Mucosa of rectum (tissue), 2 donors: Measurements from ENCODE around the gene SFTPB.
"Not testable (repeated sequence)": the region's sequence is repeated elsewhere in the genome, so short reads cannot be mapped to it uniquely, and the experiment has no call there.

Source experiments
- H3K27ac ChIP-seq, 2 donors: one replicate each; pipeline ENCODE4 v1.7.0; 2013; ENCODE audit warnings: inconsistent platforms in 2 of 2, low read depth in 2 of 2, low read length in 2 of 2
- H3K27me3 ChIP-seq, 2 donors: one replicate each; pipeline ENCODE4 v1.7.0; 2013; ENCODE audit warnings: low read length in 2 of 2; ENCODE audit not compliant: control insufficient read depth in 2 of 2, insufficient read depth in 2 of 2
- H3K36me3 ChIP-seq, 2 donors: one replicate each; pipeline ENCODE4 v1.7.0; 2013; ENCODE audit warnings: low read length in 2 of 2; ENCODE audit not compliant: control insufficient read depth in 2 of 2, insufficient read depth in 2 of 2
- H3K4me1 ChIP-seq, 2 donors: one replicate each; pipeline ENCODE4 v1.7.0; 2013; ENCODE audit warnings: low read length in 2 of 2, mild to moderate bottlenecking in 1 of 2; ENCODE audit not compliant: control insufficient read depth in 2 of 2, insufficient read depth in 2 of 2
- H3K4me3 ChIP-seq, 2 donors: one replicate each; pipeline ENCODE4 v1.7.0; 2013; ENCODE audit warnings: low read length in 2 of 2
- H3K9ac ChIP-seq, 2 donors: one replicate each; pipeline ENCODE4 v1.7.0; 2013; ENCODE audit warnings: low read length in 2 of 2, low read depth in 1 of 2, mild to moderate bottlenecking in 1 of 2
- H3K9me3 ChIP-seq, 2 donors: one replicate each; pipeline ENCODE4 v1.7.0; 2013; ENCODE audit warnings: low read length in 2 of 2; ENCODE audit not compliant: control insufficient read depth in 2 of 2
- donor health status: healthy.
- donor health status: Normal muscosa, but diverticular disease.

Gene SFTPB

GRCh38 chr2:85668009-85668856 lies at the start of gene SFTPB:
Gene SFTPB (minus strand): TSS chr2:85668199. CDS start chr2:85668183, 16 bp downstream.
- Histone ChIP-seq H3K4me3 (no peak within 1 kb of the TSS), H3K36me3 (no peaks in the 10 kb centered on the region), H3K4me1 (no peaks in the 10 kb centered on the region), H3K27me3 (no peaks in the 10 kb centered on the region), H3K27ac (no peak within 1 kb of the TSS), H3K9me3 (no peaks in the 10 kb centered on the region), H3K9ac (no peak within 1 kb of the TSS)

- no peak overlapping the region for H3K9ac ChIP-seq
- no peaks in the 10 kb centered on the region for H3K27me3 ChIP-seq
- peaks cover 4 to 5% of the 10 kb centered on the region in 2 donors for H3K4me1 ChIP-seq
- no peaks in the 10 kb centered on the region for H3K9me3 ChIP-seq
- H3K27ac ChIP-seq, result no peak overlapping the region
- H3K4me3 ChIP-seq, result no peak overlapping the region
- no peaks in the 10 kb centered on the region for H3K36me3 ChIP-seq
Measured at GRCh38 chr2:85717308-85718008, 49.5 kb upstream of the SFTPB start.

GRCh38 chr2:85716346-85716914 lies 48.4 kb upstream of the SFTPB start:
- H3K4me3 ChIP-seq, result no peak overlapping the region
- peaks cover 4 to 8% of the 10 kb centered on the region in 2 donors for H3K4me1 ChIP-seq
- H3K9ac ChIP-seq, result no peak overlapping the region
- H3K9me3 ChIP-seq, result no peaks in the 10 kb centered on the region
- no peaks in the 10 kb centered on the region for H3K27me3 ChIP-seq
- H3K27ac ChIP-seq, result no peak overlapping the region
- no peaks in the 10 kb centered on the region for H3K36me3 ChIP-seq

GRCh38 chr2:85714841-85715240 lies 46.8 kb upstream of the SFTPB start:
- H3K36me3 ChIP-seq, result no peaks in the 10 kb centered on the region
- H3K27me3 ChIP-seq, result no peaks in the 10 kb centered on the region
- H3K9ac ChIP-seq, result no peak overlapping the region
- H3K9me3 ChIP-seq, result no peaks in the 10 kb centered on the region
- H3K4me3 ChIP-seq, result no peak overlapping the region
- H3K4me1 ChIP-seq, result peaks cover 8 to 13% of the 10 kb centered on the region in 2 donors
- no peak overlapping the region for H3K27ac ChIP-seq

GRCh38 chr2:85714421-85714820 lies 46.4 kb upstream of the SFTPB start:
- H3K9ac ChIP-seq, H3K4me3 ChIP-seq, H3K9me3 ChIP-seq, H3K27ac ChIP-seq, H3K36me3 ChIP-seq, H3K27me3 ChIP-seq: not testable (repeated sequence)
- H3K4me1 ChIP-seq, result peaks cover 8 to 13% of the 10 kb centered on the region in 2 donors

- Histone ChIP-seq H3K27me3 (no peaks in the 10 kb centered on the region), H3K9me3 (no peaks in the 10 kb centered on the region), H3K9ac (no peak overlapping the region), H3K36me3 (no peaks in the 10 kb centered on the region), H3K27ac (no peak overlapping the region), H3K4me3 (no peak overlapping the region), H3K4me1 (peaks cover 8 to 13% of the 10 kb centered on the region in 2 donors)
Measured at GRCh38 chr2:85713836-85714235, 45.8 kb upstream of the SFTPB start.

- Histone ChIP-seq H3K4me1 (peaks cover 8 to 13% of the 10 kb centered on the region in 2 donors), H3K9ac (no peak overlapping the region), H3K36me3 (no peaks in the 10 kb centered on the region), H3K4me3 (no peak overlapping the region), H3K27me3 (no peaks in the 10 kb centered on the region), H3K9me3 (no peaks in the 10 kb centered on the region), H3K27ac (no peak overlapping the region)
Measured at GRCh38 chr2:85712849-85713612, 45.0 kb upstream of the SFTPB start.

- Histone ChIP-seq H3K36me3 (no peaks in the 10 kb centered on the region), H3K27ac (peak overlapping the region in 1 of 2 donors; percentile 32), H3K9me3 (no peaks in the 10 kb centered on the region), H3K9ac (no peak overlapping the region), H3K4me3 (no peak overlapping the region), H3K4me1 (peaks cover 8 to 13% of the 10 kb centered on the region in 2 donors), H3K27me3 (no peaks in the 10 kb centered on the region)
Measured at GRCh38 chr2:85712336-85712735, 44.3 kb upstream of the SFTPB start.

- Histone ChIP-seq H3K4me3 (no peak overlapping the region), H3K27ac (peak overlapping the region; percentile 23 to 70), H3K4me1 (peaks cover 8 to 13% of the 10 kb centered on the region in 2 donors)
Measured at GRCh38 chr2:85711578-85712060, 43.6 kb upstream of the SFTPB start.

More at GRCh38 chr2:85711578-85712060, 43.6 kb upstream of the SFTPB start:
- Histone ChIP-seq H3K9me3 (no peaks in the 10 kb centered on the region), H3K27me3 (no peaks in the 10 kb centered on the region), H3K9ac (no peak overlapping the region), H3K36me3 (no peaks in the 10 kb centered on the region)
